GM18870 (cell line): ENCODE results near the gene ARNT2.

ENCODE experiments used
- ATAC-seq: cut with Tn5 transposase; IDR thresholded peaks from one replicate; pipeline ENCODE4 v1.9.1; 2021; ENCODE audit warnings: moderate library complexity; ENCODE audit not compliant: unreplicated experiment

ARNT2 gene

DNA sequence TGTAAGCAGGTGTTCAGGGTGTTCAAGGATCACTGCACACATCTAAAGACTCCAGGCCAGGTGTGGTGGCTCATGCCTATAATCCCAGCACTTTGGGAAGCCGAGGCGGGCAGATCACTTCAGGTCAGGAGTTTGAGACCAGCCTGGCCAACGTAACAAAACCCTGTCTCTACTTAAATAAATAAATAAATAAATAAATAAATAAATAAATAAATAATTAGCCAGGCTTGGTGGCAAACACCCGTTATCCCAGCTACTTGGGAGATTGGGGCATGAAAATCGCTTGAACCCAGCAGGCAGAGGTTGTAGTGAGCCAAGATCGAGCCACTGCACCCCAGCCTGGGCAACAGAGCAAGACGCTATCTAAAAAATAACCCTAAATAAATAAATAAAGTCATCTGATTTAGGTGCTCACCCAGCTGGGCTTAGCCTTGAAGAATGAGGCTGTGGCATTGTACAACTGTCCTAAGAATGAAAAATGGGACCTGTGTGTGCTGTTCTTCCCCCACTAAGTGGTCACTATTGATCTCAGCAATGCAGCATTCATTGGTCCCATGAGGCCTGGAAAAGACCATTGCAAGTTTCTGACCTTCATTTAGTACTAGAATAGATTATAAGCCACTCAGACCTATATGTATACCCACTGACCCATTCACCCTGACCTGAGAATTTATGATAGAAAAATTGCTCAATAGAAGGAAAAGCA is 208.1 kb downstream of the ARNT2 start:
- no peak for ATAC-seq

DNA sequence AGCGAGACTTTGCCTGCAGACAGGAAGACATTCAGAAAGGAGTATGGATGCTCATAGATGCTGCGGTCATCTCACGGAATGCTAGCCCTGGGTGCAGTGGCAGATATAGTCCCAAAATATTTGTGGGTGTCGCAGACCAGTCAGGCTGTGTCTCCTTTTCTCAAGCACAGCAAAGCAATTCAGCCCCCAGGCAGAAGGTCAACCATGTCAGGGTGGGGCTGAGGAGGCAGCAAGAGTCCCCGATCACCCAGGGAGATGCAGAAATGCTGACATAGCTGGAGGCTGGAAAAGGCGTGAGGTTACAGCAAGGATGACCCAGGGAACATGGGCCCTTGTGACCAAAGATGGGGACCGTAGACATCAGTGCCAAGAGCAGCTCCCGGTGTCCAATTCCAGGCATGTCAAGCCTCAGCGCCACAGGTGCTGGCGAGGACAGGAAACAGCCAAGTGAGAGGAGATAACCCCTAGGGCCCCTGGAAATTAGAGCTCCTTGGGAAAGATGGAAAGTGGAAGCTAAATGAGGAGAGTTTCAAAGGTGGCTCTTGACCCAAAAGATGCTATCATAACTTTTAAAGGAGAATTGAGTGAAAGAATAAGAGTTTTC is 209.7 kb downstream of the ARNT2 start:
- ATAC-seq: no peak

DNA sequence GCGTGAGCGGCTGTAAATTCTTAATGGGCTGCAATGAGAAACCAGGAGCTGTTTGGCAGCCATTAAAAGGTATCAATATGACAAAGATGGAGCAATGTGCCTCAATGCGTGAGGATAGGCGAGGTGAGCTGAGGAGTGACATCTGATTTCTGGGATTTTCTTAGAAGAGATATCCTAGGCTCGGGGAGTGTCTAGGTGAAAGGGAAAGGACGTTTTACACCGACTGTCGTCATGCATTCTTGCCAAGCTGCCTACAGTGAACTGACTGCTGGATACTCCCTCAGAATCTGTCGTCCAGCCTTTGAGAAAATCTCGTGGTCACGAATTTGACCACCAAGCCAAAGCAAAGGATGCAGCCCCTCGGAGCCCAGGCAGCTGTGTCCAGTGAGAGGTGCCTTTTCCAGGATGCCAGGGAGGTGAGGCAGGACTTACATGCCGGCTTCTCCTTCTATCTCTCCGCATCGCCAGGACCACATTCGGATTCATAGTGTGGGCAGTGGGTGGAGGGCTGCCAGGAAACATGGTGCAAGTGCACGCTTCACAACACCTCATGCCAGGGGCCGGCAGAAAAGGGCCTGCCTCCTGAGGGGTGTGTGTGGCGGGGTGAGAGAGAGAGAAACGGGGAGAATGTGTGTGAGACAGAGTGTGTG is 210.7 kb downstream of the ARNT2 start:
- ATAC-seq: no peak

DNA sequence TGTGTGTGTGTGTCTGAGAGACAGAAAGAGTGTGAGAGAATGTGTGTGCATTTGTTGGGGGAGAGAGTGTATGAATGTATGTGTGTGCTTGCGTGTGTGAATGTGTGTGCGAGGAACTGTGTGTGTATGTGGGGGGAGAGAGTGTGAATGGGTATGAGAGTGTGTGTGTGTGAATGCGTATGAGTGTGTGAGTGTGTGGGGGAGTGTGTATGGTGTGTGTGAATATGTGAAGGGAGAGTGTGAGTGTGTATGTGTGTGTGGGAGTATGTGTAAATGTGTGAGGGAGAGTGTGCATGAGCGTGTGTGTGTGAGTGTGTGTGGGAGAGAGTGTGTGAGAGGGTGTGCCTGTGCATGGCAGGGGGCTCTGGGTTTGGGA is 211.2 kb downstream of the ARNT2 start:
- no peak for ATAC-seq

DNA sequence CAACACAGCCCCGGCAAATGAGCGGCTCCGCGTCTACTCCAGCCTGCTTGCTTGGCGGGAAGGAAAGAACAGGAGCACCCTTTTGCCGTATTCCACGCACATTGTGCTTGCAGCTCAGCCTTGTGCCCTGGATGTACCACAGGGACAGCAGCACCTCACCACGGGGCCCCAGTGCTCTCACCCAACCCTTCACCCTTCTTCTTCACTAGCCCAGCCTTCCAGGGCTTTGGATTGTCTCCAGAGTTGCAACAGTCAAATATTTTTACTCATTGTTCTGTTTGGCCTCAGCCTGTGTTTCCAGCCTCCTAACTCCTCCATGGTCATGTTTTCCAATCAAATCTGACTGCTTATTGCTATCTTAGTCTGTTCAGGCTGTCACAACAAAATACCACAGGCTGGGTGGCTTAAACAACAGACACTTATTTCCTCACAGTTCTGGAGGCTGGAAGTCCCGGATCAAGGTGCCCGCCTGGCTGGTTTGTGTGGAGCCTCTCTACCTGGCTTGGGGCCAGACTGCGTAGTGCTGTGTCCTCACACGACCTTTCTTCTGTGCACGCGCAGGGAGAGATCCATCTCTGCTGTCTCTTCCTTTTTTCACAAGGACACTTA is 211.7 kb downstream of the ARNT2 start:
- no peak for ATAC-seq

DNA sequence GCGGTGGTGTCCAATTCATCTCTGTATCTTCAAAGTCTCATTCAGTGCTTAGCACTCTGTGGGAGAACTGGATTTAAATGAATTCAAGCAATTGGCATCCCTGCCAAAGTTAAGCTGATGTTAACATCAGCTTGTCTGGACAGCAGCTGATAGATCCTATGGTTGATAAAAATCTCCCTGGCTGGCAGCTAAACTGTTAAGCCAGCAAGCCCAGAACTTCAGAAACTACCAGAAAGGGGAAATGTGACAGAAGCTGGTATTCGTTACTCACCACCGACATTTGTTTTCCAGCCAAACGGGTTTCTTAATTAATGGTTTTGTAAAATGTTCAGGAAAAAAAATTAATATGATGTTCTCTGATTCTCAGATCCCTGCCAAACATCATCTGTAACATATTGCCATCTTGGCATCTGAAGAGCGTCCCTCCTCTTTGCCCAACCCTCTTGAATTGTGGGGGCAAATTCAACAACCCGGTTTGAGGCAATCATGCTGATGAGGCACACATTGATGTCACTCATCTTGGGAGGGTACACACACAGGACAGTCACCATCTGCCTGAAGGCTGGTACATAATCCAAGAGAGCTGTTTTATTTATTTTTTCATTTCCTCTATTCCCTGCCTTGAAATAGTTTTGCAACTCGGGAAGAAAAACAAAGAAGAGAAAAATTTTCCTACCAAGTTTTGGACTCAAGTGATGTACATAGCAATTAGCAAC is 214.7 kb downstream of the ARNT2 start:
- ATAC-seq: no peak

DNA sequence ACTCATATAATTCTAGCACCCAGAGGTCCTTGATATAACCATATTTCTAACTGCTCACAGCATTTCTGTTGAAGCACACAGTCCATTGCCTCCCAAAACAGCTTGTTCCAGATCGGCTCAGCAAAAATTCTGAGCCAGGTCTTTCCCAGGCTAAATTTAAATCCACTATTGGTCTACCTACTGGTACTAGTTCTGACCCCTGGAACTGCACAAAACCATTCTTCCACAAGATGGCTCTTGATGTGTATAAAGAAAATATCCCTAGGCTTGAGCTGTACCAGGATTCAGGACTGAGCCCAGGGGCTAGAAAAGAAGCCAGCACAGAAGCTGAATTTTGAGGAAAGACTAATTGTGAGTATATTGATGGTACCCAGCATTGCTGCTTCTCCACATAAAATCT is 215.5 kb downstream of the ARNT2 start:
- no peak for ATAC-seq

DNA sequence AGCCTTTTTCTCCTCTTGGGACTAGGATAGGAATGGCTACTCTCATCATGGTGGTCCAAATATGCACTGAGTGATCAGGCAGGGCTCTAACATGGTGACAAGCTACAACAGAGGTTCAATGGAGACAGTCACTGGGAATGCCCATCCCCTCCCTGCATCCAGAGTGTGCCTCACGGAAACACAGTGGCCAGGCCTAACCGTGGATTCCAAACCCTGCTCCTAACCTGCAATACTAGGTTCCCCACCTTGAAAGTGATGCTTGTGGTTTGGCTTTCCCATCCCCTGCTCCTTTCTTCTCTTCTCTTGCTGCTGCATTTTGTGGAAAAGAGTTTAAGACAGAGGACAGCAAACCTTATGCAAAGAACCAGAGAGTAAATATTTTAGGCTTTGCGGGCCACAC is 216.0 kb downstream of the ARNT2 start:
- no peak for ATAC-seq

DNA sequence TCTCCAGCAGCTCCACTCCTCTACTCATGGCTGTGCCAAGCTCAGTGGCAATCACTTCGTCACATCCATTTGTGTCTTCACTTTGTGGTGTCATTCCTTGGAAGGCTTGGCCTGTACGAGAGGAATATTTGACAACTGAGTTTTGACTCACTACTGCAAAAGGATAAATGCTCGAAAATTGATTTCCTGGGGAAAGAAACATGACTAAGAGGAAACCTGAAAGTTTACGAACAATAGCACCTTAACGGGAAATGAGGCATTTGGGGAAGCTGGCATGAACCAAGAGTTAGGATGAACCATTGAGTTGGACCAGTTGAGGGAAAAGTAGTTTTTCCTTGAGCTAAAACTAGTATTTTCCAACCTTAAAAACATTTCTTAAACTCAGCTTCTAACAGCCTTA is 216.7 kb downstream of the ARNT2 start:
- no peak for ATAC-seq

DNA sequence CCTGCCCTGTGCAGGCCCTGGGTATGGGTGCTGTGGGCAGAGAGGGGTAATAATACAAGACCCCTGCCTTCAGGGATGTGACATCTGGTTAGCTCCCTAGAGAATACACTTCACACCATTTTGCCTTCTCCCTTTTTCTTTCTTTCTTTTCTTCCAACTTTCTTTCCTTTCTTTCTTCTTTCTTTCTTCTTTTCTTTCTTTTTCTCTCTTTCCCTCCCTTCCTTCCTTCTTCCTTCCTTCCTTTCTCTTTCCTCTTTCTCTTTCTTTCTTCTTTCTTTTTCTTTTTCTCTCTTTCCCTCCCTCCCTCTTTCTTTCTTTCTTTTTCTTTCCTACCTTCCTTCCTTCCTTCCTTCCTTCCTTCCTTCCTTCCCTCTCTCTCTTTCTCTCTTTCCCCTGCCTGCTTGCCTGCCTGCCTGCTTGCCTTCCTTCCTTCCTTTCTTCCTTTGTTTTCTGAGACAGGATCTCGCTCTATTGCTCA is 222.5 kb downstream of the ARNT2 start:
- no peak for ATAC-seq

DNA sequence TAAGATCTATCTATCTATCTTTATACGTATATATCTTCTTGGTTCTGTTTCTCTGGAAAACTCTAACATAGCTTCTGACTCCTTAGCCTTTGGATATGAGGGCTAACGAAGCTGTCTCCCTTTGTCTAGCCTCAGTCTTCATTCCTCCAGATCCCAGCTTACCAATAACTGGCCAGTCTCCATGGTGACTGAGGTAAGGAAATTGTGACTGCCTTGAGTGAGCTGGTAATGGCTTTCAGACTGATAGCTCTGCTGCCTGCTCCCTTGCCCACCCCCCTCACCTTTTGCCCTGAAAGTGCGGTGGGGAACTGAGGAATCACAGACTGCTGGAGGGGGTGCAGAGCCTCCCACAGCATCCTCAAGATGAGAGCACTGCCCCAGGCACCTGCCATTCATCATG is 225.2 kb downstream of the ARNT2 start:
- no peak for ATAC-seq

DNA sequence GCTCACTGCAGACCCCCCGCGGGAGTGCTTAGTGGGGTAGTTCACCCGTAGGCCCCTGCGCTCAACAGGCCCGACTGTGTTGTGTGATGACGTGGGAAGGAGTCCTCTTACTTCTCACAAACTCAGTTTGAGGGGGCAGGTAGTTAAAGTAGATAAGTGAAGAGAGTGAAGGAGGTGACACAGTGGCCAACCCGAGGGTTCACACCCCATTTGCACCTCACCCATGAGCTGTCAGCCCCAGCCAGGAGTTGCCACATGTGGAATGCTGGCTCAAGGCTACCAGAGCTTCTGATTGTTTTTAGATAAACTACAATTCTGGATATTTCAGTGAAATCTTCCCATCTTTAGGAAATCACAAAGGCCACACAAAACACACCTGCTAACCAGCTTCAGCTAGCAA is 226.8 kb downstream of the ARNT2 start:
- ATAC-seq: no peak

DNA sequence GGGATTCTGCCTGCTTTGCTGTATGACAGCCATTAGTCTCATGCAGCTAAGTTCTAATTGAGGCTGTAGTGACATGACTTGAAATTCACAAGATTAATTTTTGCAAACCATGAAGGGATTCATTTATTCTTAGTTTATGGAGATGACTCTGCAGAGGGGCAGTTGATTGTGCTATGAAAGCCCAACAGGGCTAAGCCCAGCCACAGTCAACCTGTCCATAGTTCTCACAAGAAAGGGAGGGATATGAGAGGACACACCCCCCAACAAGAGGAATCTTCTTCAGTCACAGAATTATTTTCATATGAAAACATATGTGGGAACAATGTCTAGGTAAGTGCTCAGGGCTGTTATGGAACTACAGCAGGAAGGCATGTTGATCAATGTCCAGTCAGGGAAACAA is 229.0 kb downstream of the ARNT2 start:
- ATAC-seq: no peak

DNA sequence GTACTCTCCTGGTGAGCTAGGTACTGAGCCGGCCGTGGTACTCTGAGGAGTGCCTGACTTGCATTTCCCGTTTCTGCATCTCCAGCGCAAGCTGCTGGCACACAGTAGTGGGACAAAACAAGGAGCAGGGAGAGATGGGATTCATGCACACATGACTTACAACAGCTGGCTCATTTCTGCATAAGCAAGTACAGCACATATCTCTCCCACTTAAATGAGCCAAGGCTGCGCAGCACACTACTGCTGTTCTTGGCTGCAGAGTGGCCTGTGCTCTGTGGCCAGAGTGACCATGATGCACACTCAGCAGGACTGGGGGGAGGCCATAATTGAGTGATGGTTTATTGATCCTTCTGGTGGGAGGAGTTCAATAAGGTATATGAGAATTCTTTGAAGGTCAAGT is 231.8 kb downstream of the ARNT2 start:
- no peak for ATAC-seq

DNA sequence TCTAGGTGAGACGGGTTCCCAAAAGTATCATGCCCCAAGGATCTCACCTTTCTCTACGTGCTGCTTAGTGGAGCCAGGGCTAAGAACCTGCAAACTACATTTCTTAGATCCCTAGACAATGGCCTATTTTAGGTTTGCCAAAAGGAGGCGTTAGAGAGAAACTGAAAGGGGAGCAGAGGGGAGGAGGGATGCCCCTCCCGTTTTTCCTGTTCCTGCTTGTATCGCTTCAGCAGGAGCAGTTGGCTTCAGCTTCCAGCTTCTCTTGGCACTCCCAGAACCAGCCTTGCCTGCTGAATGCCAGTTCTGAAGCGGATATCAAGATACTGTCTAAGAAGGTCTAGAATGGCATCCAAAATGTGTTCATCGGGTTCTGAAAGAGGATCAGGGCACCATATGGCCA is 232.5 kb downstream of the ARNT2 start:
- ATAC-seq: no peak

DNA sequence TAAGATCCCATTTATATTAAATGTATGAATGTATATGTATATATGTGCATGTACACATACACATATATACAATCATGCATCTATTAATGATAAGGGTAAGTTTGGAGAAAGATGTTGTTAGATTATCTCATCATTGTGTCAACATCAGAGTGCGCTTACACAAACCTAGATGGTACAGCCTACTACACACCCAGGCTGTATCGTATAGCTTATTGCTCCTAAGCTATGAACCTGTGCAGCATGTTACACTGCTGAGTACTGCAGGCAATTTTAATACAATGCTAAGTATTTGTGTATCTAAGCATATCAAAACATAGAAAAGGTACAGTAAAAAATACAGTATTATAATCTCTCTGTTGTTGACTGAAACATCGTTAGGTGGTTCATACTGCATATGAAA is 233.6 kb downstream of the ARNT2 start:
- no peak for ATAC-seq

DNA sequence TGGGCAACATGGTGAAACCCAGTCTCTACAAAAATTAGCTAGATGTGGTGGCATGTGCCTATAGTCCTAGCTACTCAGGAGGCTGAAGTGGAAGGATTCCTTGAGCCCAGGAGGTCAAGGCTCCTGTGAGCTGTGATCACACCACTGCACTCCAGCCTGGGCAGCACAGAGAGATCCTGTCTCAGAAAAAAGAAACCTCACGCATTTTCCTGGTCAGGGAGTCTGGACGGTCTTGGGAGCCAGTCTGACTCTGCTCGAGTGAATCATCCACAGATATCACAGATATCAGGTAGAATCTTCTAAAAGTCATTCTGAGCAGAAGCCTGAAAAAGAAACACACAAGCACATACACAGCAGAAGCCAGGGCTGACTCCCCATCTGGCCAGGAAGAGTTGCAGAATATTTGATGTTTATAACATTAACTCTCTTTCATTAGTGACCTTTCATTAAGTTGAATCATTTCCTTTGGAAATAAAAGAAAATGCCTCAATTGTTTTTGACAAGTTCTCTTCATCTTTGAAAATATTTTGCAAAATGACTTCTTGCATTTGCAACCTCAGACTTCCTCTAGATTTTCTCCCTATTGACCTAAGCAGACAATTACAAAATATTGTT is 234.5 kb downstream of the ARNT2 start:
- no peak for ATAC-seq

DNA sequence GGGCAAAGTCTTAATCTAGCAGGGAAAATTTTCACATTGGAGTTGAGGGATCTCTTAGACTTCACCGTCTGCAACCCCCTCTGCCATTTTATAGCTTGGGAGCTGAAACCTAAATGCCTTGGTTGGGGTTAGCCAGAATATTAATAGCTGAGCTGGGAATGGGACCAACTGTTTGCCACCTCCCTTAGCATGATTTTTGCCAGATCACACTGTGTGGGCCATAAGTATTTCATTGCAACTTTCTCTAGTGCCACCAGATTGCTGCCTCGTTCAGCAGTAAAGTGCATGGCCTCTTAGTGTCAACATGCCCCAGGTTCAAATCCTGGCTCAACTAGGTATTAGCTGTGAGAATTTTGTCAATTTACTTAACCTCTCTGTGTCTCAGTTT is 235.0 kb downstream of the ARNT2 start:
- ATAC-seq: no peak

DNA sequence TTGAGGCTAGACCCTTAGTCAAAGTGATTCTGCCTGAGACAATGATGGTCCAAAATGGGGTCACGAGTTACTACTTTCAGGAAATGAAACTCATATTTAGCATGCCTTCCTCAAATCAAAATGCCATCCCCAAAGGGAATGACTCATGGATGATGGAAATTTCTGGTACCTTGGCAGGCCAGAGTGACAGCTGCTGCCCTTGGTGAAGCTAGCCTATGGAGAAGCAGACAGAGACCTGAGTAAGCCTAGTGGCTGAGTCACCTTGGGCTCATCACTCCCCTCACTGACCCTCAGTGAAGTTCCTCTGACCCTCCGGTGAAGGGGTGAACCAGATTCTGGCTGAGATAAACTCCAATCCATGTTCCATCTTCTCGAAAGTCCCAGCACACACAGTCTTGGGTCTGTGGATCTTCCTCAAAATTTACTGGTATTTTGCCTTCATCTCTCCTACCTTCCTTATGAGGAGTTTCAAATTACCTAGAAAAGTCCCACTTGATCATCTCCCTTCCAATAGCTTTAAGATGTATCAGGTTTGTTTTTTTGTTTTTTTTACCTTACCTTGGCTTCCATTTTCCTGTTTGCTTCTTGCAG is 236.4 kb downstream of the ARNT2 start:
- ATAC-seq: no peak

DNA sequence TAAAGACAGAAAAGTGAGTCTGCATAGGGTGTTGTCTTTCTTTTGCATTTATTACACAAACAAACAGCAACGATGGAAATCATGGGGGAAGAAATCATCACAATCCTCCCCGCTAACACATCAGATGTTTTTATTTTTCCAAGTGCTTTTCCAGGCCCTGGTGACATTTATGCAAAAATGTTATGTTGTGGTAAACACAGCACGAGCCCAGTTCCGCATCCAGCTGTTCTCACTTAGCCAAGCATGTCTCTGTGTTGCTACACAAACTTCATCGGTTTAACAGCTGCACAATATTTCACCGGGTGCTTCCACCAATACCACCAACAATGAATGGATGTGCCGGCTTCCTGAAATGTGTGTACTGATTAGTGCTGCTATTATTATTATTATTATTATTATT is 237.2 kb downstream of the ARNT2 start:
- no peak for ATAC-seq
